ENCODE results near the gene FGD3. TPM values are rescaled to one million over a fixed set of nuclear protein-coding genes. Genes with fewer than 3 reads are reported as not detected.
"Not testable (repeated sequence)": the region's sequence is repeated elsewhere in the genome, so short reads cannot be mapped to it uniquely, and the experiment has no call there.

FGD3 gene, protein sequence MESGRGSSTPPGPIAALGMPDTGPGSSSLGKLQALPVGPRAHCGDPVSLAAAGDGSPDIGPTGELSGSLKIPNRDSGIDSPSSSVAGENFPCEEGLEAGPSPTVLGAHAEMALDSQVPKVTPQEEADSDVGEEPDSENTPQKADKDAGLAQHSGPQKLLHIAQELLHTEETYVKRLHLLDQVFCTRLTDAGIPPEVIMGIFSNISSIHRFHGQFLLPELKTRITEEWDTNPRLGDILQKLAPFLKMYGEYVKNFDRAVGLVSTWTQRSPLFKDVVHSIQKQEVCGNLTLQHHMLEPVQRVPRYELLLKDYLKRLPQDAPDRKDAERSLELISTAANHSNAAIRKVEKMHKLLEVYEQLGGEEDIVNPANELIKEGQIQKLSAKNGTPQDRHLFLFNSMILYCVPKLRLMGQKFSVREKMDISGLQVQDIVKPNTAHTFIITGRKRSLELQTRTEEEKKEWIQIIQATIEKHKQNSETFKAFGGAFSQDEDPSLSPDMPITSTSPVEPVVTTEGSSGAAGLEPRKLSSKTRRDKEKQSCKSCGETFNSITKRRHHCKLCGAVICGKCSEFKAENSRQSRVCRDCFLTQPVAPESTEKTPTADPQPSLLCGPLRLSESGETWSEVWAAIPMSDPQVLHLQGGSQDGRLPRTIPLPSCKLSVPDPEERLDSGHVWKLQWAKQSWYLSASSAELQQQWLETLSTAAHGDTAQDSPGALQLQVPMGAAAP
- 1 to 10 TPM; 3.6 to 4.3 TPM for total RNA-seq
- long read RNA-seq, partial matches to known transcripts: 2 of 4 reads
- long read RNA-seq, other reads (novel, unspliced or antisense): 0 of 4 reads

DNA sequence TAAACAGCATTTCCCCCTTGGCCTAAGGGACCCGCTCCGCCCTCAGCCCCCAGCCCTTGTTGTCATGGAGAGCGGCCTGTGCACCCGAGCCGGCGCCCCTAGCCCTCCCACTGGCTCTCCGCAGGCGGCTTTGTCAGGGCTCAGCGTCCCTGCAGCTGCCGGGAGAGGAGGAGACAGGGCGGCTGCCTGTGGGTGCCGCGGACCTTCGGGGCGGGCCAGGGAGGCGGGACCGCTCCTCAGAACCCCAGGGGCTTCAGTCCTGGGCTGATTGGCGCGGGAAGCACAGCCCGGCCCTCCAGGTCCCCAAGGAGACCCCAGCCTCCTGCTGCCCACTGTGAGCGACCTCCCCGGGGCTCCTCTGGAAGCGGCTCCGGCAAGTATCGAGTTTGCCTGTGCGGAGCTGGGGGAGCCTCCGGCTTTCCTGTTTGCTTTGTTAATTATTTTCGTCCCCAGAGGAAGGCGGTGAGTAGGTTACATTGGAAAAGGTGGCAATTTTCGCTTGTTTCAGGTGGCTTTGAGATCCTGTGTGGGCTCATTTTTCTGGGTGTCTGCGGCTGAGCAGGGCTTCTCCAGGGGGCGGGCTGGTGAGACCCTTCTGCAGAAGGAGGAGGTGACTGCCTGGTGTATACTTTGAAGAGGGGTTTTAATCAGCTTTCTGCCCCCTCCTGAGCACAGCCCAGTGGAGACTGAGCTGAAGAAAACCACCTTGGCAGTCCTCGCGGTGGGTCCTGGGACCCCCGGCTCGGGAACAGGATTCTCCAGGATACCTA lies at the start of gene FGD3:
Gene FGD3 (plus strand): TSS at position 256 of the 770 bp plus-strand sequence. CDS start 28,734 bp downstream, outside the sequence.
- peak; percentile 70 for ATAC-seq
- DNase-seq: peak in 1 of 2 donors; percentile 28

DNA sequence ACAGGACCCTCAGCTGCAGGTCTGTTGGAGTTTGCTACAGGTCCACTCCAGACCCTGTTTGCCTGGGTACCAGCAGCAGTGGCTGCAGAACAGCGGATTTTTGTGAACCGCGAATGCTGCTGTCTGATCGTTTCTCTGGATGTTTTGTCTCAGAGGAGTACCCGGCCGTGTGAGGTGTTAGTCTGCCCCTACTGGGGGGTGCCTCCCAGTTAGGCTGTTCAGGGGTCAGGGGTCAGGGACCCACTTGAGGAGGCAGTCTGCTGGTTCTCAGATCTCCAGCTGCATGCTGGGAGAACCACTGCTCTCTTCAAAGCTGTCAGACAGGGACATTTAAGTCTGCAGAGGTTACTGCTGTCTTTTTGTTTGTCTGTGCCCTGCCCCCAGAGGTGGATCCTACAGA lies 42.2 kb upstream of the FGD3 start:
- DNase-seq; intact Hi-C loops (cut with DNase I, micrococcal nuclease); ATAC-seq: not testable (repeated sequence)

More for the DNA sequence above, at the start of gene FGD3:
- intact Hi-C loops (cut with DNase I, micrococcal nuclease): no loop called here

DNA sequence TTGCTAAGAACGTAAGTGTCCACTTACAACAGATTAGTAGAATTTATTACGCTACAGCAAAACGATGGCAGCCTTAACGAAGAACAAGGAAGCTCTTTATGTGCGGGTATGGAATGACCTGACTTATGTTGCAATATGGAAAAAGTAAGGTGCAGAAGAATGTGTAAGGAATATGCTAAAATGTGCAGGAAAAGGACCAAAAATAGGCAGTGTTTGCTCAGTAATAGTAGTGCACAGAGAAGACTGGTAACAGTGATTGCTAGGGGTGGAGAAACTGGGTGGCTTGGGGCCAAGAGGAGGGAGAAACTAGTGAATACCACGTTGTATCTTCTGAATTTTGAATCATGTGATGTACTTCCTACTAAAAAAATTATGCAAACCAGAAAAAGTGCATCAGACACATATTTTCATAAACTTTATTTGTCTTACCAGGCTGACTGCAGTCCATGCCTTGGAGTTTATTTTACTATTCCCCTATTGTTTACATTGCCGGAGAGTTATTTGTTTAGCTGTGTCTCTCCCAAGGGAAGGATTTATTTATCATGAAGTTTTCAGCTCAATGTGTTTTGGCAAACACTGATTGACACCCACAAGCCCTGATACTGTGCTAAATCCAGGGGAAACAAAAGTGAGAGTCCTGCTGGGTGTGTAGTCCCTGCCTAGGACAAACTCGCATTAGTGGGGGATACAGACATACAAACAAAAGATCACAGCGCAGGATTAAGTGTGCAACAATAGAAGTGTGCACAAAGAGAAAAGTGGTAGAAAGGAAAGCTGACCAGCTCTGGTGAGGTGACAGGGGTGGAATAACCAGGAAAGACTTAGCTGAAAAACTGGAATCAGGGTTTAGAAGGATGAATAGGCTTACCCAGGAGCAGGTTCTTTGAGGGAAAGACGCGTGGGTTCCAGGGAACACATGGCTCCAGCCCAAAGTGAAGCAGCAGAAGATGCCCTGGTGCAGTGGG lies 35.5 kb upstream of the FGD3 start:
- peak in 1 of 2 donors; percentile 20 for DNase-seq
- no peak for ATAC-seq
- intact Hi-C loops (cut with DNase I, micrococcal nuclease): no loop called here

DNA sequence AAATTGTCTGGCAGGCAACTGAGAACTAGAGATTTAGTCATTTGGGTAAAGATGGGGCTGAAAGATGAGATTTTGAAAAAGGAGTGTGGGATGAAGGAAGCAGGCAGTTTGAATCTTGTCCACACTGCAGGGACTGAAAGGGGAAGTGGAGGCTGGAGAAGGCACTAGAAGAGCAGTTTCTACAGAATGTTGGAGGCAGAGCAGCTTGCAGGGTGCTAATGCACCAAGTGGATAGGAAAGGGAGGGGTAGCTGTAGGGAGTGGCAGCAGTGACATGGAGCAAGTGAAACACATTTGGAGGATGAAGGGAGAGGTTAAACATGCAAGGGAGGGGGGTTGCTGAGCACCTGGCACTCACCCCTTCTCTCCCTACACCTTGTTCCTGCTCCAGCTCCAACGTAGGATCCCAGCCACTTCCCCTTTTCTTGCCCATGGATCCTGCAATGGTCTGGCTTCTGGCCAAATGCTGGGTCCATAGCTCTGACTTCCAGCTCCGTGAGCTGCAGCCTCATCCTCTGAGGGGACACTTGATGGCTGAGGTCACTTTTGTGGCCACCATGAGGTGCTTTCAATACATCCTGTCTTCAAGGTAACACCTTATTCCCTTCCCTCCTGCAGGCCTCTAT lies 30.0 kb upstream of the FGD3 start:
- ATAC-seq: no peak
- intact Hi-C loops (cut with DNase I, micrococcal nuclease): no loop called here
- peak in 1 of 2 donors; percentile 23 for DNase-seq

DNA sequence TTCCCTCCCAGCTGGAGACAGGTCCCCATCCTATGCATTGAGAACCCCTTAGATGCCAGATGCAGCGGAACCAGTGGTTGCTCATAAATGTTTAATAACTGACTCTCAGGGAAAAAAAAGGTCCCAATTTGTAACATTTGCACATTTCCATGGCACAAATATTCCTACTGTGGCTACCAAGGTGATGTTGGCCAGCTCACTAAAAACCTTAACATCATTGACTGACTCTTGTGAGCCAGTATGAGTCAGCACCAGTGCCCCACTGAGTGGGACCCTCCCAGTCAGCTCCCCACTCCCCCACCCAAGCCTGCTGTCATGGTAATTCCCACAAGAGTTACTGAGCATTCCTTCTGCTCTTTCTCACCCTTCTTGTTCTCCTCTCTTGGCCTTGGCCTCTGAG lies 26.9 kb upstream of the FGD3 start:
- intact Hi-C loops (cut with DNase I, micrococcal nuclease): no loop called here
- DNase-seq (no peak), ATAC-seq (no peak)

DNA sequence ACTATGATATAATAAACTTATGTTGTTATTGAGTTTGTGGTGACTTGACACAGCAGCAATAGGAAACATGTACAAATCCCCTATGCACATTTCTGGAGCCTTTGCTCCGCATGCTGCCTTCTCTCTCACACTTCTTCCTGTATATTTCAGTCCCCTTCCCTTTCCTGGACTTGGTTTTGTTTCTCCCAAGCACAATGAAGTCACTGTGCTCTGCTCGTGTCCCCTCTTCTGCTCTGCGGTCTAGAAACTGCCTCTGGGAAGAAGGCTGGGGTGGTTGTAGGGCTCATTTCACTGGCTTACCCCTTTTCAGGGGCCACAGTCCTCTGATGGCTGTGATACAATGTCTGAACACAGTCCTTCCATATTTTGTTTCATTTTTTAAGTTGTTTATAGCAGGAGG lies 15.7 kb upstream of the FGD3 start:
- ATAC-seq (no peak), DNase-seq (no peak)
- intact Hi-C loops (cut with DNase I, micrococcal nuclease): no loop called here

DNA sequence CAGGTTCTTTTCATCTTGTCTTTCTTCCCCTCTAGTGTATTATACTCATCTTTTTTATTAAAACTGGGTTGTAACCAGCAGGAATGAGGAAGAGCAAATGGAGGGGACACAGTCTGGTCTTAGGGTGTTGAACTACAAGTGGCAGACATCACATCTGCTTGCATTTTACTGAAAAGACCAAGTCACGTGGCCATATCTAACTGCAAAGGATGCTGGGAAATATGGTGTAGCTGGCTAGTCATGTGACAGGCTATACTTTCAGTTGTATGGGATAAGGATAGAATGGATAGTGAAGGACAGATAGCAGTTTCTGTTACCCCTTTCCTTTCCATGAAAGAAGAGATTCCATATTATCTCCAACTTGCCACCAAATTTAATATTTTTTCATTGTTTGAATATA lies 13.0 kb upstream of the FGD3 start:
- DNase-seq (no peak), ATAC-seq (no peak)
- intact Hi-C loops (cut with DNase I, micrococcal nuclease): no loop called here

DNA sequence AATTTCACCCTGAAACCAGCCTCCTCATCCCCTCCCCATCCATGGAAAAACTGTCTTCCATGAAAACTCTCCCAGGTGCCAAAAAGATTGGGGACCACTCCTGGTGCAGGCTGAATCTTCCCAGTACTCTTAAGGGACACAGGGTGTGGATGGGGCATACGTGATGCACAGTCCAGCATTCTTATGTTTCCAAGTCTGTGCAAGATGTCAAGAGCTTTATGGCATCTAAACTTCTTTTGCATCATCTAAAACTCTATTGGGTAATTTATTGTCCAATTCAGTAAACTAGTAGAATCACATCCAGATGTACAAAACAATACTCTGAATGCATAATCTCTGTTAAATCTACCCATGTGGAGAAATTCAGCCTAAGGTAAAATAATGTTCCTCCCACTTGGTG lies 9.3 kb upstream of the FGD3 start:
- ATAC-seq (no peak), DNase-seq (no peak)
- intact Hi-C loops (cut with DNase I, micrococcal nuclease): no loop called here

DNA sequence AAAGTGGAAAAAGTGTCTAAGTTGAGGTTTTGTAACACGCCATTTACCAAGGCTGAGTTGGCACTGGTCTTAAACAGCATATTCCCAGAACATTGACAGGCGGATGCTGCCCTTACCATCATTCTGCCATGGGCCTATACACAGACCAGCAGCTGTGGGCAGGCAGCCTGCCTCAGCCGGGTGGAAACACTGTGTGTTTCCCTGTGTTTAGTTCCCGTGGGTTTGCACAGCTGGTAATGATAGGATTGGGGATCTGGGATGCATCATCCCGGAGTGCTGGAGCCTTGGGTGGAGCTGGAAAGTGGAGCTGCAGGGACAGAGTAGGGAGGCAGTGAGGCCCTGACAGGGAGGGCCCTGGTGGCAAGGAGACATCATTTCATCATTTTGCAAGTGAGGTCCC lies 5.5 kb upstream of the FGD3 start:
- intact Hi-C loops (cut with DNase I, micrococcal nuclease): no loop called here
- DNase-seq (no peak), ATAC-seq (no peak)

DNA sequence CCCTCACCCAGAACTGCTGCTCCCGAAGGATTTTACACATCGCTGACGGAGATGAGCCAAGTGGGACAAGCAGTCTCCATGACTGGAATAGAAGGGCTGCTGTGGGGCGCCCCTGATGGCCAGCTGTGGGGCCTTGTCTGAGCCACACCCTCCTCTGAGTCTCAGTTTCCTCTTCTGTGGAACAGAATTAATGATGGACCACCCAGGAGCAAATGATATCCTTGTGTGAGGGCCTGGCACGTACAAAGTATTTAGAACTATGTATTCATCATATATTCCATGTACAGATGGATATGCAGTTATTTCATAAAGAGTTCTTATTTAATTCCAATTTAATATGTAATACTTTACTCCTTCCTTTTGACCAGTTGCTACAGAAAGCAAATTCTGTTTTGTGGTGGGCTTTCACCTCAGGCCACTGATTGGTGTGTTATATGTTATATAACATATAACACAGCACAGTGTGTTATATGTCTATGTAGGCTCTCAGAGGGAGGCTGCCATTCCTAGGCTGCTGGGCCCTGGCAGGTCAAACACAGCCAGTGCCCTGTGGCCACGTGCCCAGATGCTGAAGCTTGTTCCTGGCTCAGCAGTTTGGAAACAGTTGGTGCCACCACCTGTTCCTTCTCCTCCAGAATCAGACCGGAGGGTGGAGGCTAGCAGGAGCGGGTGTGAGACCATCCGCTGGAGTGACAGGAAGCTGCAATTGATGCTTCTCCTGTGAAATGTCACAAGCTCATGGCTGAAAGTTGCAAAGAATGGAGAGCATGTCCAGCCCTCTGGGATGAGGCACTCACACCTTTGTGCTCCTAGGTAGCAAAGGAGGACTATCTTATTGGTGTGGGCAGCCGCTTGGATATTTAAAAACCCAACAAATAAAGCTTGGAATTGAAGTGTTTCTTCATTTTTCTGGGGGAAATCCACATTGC lies 4.4 kb upstream of the FGD3 start:
- ATAC-seq (no peak), DNase-seq (no peak)
- intact Hi-C loops (cut with DNase I, micrococcal nuclease): no loop called here

DNA sequence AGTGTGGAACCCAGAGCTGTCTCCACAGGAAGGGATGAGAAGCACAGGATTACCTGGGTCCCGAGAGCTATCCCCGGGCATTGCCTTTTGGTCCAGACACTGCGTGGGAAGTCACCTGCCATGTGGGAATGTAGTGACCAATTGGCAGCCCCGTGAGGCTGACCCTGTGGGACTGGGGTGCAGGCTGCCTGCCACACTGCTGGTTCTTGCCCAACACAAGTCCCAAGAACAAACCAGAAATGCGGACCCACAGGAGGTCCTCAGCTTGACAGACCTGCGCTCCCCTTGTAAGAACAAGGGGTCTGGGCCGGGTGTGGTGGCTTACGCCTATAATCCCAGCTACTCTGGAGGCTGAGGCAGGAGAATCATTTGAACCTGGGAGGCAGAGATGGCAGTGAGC lies 2.4 kb upstream of the FGD3 start:
- no peak for DNase-seq
- intact Hi-C loops (cut with DNase I, micrococcal nuclease): no loop called here
- no peak for ATAC-seq

DNA sequence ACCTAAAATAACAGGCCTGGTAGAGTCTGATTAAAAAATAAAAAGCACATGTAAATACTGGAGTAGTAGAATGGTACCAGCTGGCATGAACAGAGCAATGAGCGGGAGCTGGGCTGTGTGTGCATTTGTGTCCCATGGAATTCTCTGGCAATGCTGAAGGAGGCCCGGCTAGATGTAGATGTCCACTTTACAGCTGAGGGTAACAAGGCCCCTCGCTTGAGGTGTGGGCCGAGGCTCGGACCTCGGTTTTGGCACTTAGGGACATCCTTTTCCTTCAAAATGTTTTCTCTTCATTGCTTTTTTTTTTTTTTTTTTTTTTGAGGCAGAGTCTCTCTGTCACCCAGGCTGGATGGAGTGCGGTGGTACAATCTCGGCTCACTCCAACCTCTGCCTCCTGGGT lies 1.5 kb upstream of the FGD3 start:
- ATAC-seq: no peak
- intact Hi-C loops (cut with DNase I, micrococcal nuclease): no loop called here
- DNase-seq: no peak

DNA sequence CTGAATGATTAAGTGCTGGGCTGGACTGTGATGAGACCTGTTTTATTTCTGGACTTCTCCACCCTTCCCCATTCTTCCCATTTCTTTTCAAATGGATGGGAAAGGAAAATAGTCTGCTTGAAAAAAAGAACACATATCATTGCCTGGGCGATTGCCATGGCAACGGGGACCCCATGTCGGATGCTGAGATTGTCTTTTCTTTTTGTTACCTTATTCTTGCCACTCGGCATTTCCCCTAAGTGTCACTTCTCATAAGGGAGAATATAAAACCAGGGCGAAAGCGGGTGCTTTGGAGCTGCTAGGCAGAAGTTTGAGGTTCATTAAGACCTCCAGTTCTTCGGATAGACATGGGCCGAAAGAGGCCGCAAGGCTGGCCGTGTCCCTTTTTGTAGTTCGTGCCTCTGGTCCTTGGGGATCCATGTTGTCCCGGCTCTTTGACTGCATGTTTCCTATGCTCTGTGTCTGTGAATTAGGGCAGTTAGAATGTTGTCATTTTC lies 763 bp downstream of the FGD3 start:
- ATAC-seq: no peak
- DNase-seq: no peak
- intact Hi-C loops (cut with DNase I, micrococcal nuclease): no loop called here

DNA sequence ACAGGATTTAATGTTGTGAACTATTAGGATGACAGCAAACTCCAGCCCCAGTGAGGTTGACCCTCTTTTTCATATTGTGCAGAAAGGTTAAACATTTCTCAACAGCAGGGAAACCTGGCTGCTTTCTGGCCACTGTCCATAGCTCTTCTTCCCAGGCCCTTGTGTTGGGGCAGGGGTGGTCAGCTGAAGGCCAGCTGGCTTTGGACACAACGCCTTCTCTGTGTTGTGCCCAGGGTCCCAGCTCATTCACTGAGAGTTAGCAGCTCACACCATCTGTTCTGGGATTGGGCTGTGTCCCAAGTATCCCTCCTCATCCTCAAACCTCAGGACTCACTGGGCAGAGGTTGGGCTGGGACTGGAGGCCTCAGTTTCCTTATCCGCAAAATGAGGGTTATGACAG lies 1.3 kb downstream of the FGD3 start:
- no peak for ATAC-seq
- intact Hi-C loops (cut with DNase I, micrococcal nuclease): no loop called here
- DNase-seq: no peak

DNA sequence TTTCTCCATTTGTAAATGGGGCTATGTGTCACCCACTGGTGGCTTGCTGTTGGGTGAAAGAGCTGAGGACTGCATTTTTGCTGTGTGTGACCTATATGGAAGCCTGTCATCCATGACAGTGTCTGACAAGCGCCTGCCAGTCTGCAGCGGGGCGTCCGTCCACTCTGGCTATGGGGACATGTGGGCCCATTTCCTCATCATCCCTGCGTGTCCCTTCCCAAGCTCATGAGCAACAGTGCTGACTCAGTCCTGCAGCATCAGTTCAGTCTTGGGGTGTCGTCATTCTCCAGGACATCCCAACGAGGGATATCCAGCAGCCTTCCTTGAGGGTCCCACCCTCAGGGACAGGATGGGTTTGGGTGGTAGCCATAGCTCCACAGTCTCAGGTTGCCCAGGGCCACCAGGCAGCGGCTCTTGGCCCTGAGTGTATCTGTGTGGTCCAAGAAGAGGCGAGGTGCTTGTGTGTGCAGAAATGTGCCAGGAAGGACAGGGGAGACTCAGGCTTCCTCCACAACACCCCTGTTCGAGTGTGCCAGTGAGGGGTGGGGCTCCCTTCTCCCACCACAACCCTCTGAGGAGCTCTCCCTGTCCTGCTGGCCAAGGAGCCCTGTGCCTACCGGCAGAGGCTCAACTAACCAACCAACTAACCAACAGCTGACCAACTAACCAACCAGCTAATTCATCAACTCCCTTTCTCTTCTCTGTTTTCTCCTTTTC lies 2.1 kb downstream of the FGD3 start:
- intact Hi-C loops (cut with DNase I, micrococcal nuclease): no loop called here
- no peak for ATAC-seq
- DNase-seq: no peak

DNA sequence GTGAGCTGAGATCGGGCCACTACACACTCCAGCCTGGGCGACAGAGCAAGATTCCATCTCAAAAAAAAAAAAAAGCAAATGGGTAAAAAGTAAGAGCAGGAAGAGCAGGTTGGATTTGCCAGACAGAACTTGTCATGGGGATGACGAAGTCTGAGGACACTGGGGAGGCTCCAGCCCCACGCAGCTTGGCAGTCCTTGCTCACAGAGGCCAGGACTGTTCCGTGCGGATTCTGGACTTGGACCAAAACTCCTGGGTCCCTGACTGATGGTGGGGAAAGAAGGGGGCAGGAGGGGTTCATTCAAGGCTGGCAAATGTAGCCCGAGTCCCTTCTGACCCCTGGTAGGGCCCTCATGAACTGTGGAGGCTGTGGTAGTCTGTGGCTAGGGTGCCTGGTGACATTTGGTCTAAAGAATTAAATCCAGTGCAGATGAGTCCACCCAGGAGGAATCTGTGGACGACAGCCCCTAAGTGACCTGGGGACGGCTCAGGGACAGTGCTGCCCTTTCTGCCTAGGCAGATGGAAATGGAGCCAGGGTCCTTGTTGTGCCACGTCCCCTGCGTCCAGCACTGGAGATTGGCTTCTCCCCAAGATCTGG lies 3.1 kb downstream of the FGD3 start:
- DNase-seq: no peak
- no peak for ATAC-seq
- intact Hi-C loops (cut with DNase I, micrococcal nuclease): no loop called here

Data from left colon (tissue), 2 donors.